ENCODE results near the gene CAPN14.

GRCh38 chr2:31251851-31252250, 34.5 kb upstream of the CAPN14 start:
- TF ChIP-seq FOSL2 (IDR thresholded peaks at IDR 0.05; ENCODE audit: borderline replicate concordance, low read depth), result no peak
- TF ChIP-seq CTCF (IDR thresholded peaks at IDR 0.05), result no peak
- TF ChIP-seq EZH2phosphoT487 (IDR thresholded peaks at IDR 0.05; ENCODE audit: borderline replicate concordance, low read depth), result no peak
- TF ChIP-seq SIN3A (IDR thresholded peaks at IDR 0.05; ENCODE audit: borderline replicate concordance, low read depth, low read length), result no peak
- no peak for TF ChIP-seq RCOR1 (IDR thresholded peaks at IDR 0.05; ENCODE audit: low read length)
- no peak for TF ChIP-seq YY1 (IDR thresholded peaks at IDR 0.05; ENCODE audit: low read depth)
- TF ChIP-seq GATA2 (CRISPR knock-in tag; IDR thresholded peaks at IDR 0.05), result no peak
